PFSK-1 (cell line): ENCODE measurements around the gene GPSM1.

Experiments
- POLR2AphosphoS5 ChIP-seq: IDR thresholded peaks from 2 replicates; pipeline ENCODE4 v1.6.1; 2012; ENCODE audit warnings: low read depth, mild to moderate bottlenecking, control low read depth, low read length, moderate library complexity
- REST ChIP-seq, 2 experiments: IDR thresholded peaks; 2 replicates each; pipeline versions ENCODE4 v1.6.1 to v1.8.0; 2011 to 2012; ENCODE audit warnings: low read depth in 2 of 2, low read length in 2 of 2, control low read depth in 1 of 2, inconsistent platforms in 1 of 2, mild to moderate bottlenecking in 1 of 2, moderate library complexity in 1 of 2; ENCODE audit not compliant: insufficient read depth in 1 of 2
- SIN3A ChIP-seq: IDR thresholded peaks from 2 replicates; pipeline ENCODE4 v1.6.1; 2012; ENCODE audit warnings: mild to moderate bottlenecking, low read length, moderate library complexity, borderline replicate concordance; ENCODE audit not compliant: insufficient read depth
- TAF1 ChIP-seq: IDR thresholded peaks from 2 replicates; pipeline ENCODE4 v1.6.1; 2012; ENCODE audit warnings: low read length, control low read depth, borderline replicate concordance; ENCODE audit not compliant: insufficient read depth

GRCh38 chr9:136373300-136374182 is 46.2 kb downstream of the GPSM1 start, which contains the start of gene CARD9:
- no peak for TF ChIP-seq REST (IDR thresholded peaks at IDR 0.05; ENCODE audit: insufficient read depth in 1 of 2, low read depth in 2 of 2, low read length in 2 of 2)
- TF ChIP-seq POLR2AphosphoS5 = no peak
- no peak for TF ChIP-seq SIN3A
- no peak for TF ChIP-seq TAF1
